Breast epithelium (tissue), 4 donors: Measurements from ENCODE around the gene ARHGAP9. TPM values are rescaled to one million over a fixed set of nuclear protein-coding genes. Genes with fewer than 3 reads are reported as not detected.

ENCODE experiments used
- DNase-seq, 2 donors: peaks; one replicate each; pipeline ENCODE4 v3.0.0-alpha.2; 2019; ENCODE audit warnings: low spot score in 2 of 2
- H3K27ac ChIP-seq, 2 donors: fragments of 200-600 bp; sonication (generic) in 1 of 2; one replicate each; pipeline ENCODE4 v1.5.1; 2016 to 2019; ENCODE audit warnings: mild to moderate bottlenecking in 1 of 2
- H3K27me3 ChIP-seq, 2 donors: fragments of 200-600 bp; sonication (generic) in 1 of 2; one replicate each; pipeline versions ENCODE4 v1.5.1 to v1.6.0; 2017 to 2019; ENCODE audit warnings: control low read depth in 1 of 2, mild to moderate bottlenecking in 1 of 2
- H3K36me3 ChIP-seq: fragments of 200-600 bp; one replicate; pipeline ENCODE4 v1.5.1; 2019
- H3K4me1 ChIP-seq, 2 donors: fragments of 200-600 bp; sonication (generic); one replicate each; pipeline ENCODE4 v1.5.1; 2016 to 2019; ENCODE audit warnings: control low read depth in 1 of 2
- H3K4me3 ChIP-seq, 3 donors: fragments of 200-600 bp; sonication (generic); 1 replicate in 2 of 3; 2 replicates in 1 of 3; pipeline ENCODE4 v1.5.1; 2016 to 2019; ENCODE audit warnings: mild to moderate bottlenecking in 3 of 3, moderate library complexity in 2 of 3
- H3K9me3 ChIP-seq, 2 donors: fragments of 200-600 bp; sonication (generic) in 1 of 2; one replicate each; pipeline ENCODE4 v1.5.1; 2016 to 2019; ENCODE audit warnings: control low read depth in 1 of 2
- POLR2A ChIP-seq: fragments of 450-650 bp; IDR thresholded peaks from one replicate; pipeline ENCODE4 v1.6.1; 2016; ENCODE audit warnings: antibody characterized with exemption, mild to moderate bottlenecking, moderate library complexity
- POLR2AphosphoS5 ChIP-seq, 3 donors: sonication (generic); formaldehyde crosslinking; IDR thresholded peaks; one replicate each; pipeline ENCODE4 v1.6.1; 2017; ENCODE audit warnings: antibody characterized with exemption in 3 of 3
- intact Hi-C: fragments of 100-400 bp; cut with DNase I; formaldehyde crosslinking; loops from one replicate; pipeline ENCODE4 v1.15.1; 2023; ENCODE audit warnings: low total_unique reads
- total RNA-seq, 3 donors: library from RNA; depleted of rRNA; stranded (reverse); fragments of >200 nt; gene quantifications; one replicate each; pipeline ENCODE4 v1.1.0, GENCODE V29; 2016
- TF ChIP-seq, protein P1 (sequence below), 3 donors: fragments of 450-650 bp; IDR thresholded peaks; one replicate each; pipeline ENCODE4 v1.5.1; 2016 to 2017; ENCODE audit warnings: antibody characterized with exemption in 3 of 3, mild to moderate bottlenecking in 3 of 3, moderate library complexity in 3 of 3

Gene ARHGAP9
- total RNA-seq, 3 donors from 2014 or later = 10.8 to 16.6 (median 11.1) TPM

DNA sequence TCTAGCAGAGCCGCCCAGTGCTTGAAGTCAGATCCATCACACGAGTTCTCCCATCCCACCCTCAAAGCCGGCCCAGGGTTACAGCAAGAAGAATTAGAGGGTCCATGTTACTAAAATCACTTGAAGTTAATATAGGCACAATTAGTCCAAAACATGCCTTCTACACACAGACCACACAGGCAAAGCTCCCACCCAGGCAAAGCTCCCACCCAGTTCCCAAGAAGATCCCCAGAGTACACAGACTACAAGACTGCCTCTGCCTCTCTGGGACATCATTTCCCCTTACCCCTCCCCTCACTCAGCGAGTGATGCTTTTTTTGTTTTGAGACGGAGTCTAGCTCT is 16.8 kb downstream of the ARHGAP9 start:
- intact Hi-C loops = no loop called here
- TF ChIP-seq POLR2A = no peak
- TF ChIP-seq, protein P1, sequence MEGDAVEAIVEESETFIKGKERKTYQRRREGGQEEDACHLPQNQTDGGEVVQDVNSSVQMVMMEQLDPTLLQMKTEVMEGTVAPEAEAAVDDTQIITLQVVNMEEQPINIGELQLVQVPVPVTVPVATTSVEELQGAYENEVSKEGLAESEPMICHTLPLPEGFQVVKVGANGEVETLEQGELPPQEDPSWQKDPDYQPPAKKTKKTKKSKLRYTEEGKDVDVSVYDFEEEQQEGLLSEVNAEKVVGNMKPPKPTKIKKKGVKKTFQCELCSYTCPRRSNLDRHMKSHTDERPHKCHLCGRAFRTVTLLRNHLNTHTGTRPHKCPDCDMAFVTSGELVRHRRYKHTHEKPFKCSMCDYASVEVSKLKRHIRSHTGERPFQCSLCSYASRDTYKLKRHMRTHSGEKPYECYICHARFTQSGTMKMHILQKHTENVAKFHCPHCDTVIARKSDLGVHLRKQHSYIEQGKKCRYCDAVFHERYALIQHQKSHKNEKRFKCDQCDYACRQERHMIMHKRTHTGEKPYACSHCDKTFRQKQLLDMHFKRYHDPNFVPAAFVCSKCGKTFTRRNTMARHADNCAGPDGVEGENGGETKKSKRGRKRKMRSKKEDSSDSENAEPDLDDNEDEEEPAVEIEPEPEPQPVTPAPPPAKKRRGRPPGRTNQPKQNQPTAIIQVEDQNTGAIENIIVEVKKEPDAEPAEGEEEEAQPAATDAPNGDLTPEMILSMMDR (IDR thresholded peaks at IDR 0.05) = no peak
- TF ChIP-seq POLR2AphosphoS5 (IDR thresholded peaks at IDR 0.05) = no peak
- H3K27me3 ChIP-seq = no peaks in the 10 kb centered on the region
- DNase-seq = no peak
- peak overlapping the region in 2 of 3 donors; percentile 68 to 77 for H3K4me3 ChIP-seq
- peak overlapping the region; percentile 72 to 85 for H3K27ac ChIP-seq
- H3K4me1 ChIP-seq = peaks cover 8 to 16% of the 10 kb centered on the region in 2 donors
- H3K9me3 ChIP-seq = no peaks in the 10 kb centered on the region
- H3K36me3 ChIP-seq = no peaks in the 10 kb centered on the region

DNA sequence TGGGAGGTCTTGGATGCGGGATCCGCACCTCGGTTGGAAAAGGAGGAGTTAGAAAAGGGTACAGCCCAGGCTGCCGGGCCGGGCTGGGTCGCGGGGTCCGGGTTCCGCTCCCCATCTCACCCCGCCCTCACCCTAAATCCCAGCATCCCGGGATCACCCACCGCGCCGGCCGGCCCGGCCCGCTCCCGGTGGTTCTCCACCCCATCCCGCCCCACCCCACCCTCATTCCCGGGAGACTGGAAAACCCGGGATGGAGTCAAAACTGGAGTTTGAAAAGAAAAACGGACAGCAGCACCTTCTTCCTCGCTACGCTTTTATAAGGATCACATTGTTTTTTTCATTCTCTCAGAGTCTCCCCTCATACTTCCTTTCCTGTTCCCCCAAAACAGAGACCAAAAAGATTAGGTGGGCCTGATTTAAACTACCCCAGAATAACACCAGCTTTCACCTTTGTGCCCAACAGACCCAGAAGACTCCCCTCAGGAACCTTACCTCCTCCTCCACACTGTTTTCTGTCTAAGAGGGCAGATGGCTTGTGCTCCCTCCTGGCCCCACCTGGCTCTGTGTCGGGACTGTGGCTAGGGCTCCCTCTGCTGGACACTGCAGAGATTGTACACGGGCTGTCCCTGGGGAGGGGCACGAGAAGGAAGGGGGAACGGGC is 17.3 kb downstream of the ARHGAP9 start:
- Histone ChIP-seq H3K27ac (peak overlapping the region; percentile 72 to 85), H3K27me3 (no peaks in the 10 kb centered on the region), H3K4me1 (peaks cover 8 to 16% of the 10 kb centered on the region in 2 donors), H3K36me3 (no peaks in the 10 kb centered on the region), H3K9me3 (no peaks in the 10 kb centered on the region), H3K4me3 (peak overlapping the region; percentile 54 to 77 (median 68))
- peak; percentile 72 to 82 for DNase-seq
- intact Hi-C loops = no loop called here
- TF ChIP-seq, protein P1 (IDR thresholded peaks at IDR 0.05) = peak; percentile 89 to 93 (median 91)
- TF ChIP-seq POLR2AphosphoS5 (IDR thresholded peaks at IDR 0.05) (peak in 2 of 3 donors; percentile 12 to 58), POLR2A (no peak)

DNA sequence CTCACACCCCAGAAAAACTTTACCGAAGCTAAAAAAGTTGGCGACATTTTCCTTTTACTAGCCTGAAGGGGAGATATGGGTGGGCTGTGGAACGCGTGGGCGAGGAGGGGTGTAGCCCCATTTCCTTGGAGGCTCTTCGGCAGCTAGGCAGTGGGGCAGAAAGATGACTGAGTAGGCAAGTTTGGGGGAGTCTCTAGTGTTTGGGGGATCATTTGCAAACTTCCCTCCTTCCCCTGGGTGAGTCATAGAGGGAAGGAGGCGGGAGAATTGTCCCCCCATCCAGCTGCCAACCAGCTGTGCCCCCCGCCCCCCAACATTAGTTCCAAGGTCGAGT is 17.8 kb downstream of the ARHGAP9 start:
- no peaks in the 10 kb centered on the region for H3K36me3 ChIP-seq
- DNase-seq = no peak
- H3K27ac ChIP-seq = peak overlapping the region; percentile 72 to 85
- peak overlapping the region; percentile 54 to 77 (median 68) for H3K4me3 ChIP-seq
- TF ChIP-seq, protein P1 (IDR thresholded peaks at IDR 0.05) = no peak
- no peak for TF ChIP-seq POLR2A
- no peaks in the 10 kb centered on the region for H3K9me3 ChIP-seq
- intact Hi-C loops = no loop called here
- H3K27me3 ChIP-seq = no peaks in the 10 kb centered on the region
- H3K4me1 ChIP-seq = peaks cover 8 to 16% of the 10 kb centered on the region in 2 donors

DNA sequence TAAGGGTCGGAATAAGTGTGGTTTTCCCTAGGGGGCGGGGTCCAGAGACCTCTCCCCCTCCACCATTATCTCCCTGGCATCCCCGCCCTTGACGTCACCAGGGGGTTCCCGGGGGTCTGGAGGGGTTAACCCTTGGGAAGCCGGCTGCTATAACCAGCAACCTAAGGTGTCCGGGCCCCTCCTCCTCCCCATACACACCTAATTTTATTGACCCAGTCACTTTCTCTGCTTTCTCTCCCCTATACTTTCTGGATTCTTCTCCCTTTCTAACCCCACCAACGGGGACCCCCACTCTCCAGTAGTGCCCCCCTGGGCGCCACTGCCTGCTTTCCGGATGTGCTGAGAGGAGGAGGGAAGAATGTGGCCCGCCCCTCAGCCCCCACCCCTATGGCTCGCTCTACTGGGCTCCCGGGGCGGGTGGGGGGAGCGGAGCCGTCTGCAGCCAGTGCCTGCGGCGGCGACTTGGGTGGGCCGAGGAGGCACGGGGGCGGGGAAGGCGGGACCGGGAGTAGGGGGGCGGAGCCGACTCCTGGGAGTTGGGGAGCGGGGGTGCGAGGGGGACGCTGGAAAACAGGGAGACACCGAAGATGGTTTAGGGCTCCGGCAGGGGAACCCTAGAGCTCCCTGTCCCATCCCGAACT is 18.3 kb downstream of the ARHGAP9 start:
- TF ChIP-seq POLR2AphosphoS5 (IDR thresholded peaks at IDR 0.05) = no peak
- TF ChIP-seq, protein P1 (IDR thresholded peaks at IDR 0.05) = no peak
- no peak for TF ChIP-seq POLR2A
- peaks cover 8 to 16% of the 10 kb centered on the region in 2 donors for H3K4me1 ChIP-seq
- DNase-seq = peak in 1 of 2 donors; percentile 39
- no peaks in the 10 kb centered on the region for H3K27me3 ChIP-seq
- H3K27ac ChIP-seq = peak overlapping the region; percentile 72 to 85
- peak overlapping the region; percentile 54 to 77 (median 68) for H3K4me3 ChIP-seq
- no peaks in the 10 kb centered on the region for H3K36me3 ChIP-seq
- intact Hi-C loops = no loop called here
- no peaks in the 10 kb centered on the region for H3K9me3 ChIP-seq

DNA sequence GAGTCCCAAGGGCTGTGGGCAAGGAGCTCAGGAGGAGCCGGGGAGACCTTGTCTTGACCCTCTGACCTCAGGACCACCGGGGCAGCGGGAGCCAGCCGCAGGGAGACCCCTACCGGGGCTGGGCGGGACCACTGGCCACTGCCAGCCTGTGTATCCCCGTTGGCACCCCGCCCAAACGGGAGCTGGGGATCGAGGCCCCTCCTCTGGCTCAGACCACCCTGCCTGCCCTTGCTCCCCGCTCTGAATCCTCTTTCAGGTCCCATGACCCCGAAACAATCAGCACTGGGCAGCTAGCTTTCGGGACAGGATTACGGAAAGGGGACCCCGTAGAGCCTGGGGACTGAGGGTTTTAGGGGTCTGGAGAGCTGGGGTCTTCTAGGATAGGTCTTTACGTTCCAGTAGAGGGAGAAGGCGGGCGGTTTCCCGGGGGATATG is 18.8 kb downstream of the ARHGAP9 start:
- no peaks in the 10 kb centered on the region for H3K27me3 ChIP-seq
- TF ChIP-seq POLR2A = no peak
- no peak for TF ChIP-seq POLR2AphosphoS5 (IDR thresholded peaks at IDR 0.05)
- TF ChIP-seq, protein P1 (IDR thresholded peaks at IDR 0.05) = no peak
- H3K36me3 ChIP-seq = no peaks in the 10 kb centered on the region
- intact Hi-C loops = no loop called here
- peak overlapping the region; percentile 54 to 77 (median 68) for H3K4me3 ChIP-seq
- H3K4me1 ChIP-seq = peaks cover 8 to 16% of the 10 kb centered on the region in 2 donors
- no peaks in the 10 kb centered on the region for H3K9me3 ChIP-seq
- DNase-seq = no peak
- peak overlapping the region in 1 of 2 donors; percentile 85 for H3K27ac ChIP-seq
